ENCODE results near the gene GABRE.
A peak's percentile ranks its signal among the peaks of the same experiment; 100 is the strongest.

GABRE gene

DNA sequence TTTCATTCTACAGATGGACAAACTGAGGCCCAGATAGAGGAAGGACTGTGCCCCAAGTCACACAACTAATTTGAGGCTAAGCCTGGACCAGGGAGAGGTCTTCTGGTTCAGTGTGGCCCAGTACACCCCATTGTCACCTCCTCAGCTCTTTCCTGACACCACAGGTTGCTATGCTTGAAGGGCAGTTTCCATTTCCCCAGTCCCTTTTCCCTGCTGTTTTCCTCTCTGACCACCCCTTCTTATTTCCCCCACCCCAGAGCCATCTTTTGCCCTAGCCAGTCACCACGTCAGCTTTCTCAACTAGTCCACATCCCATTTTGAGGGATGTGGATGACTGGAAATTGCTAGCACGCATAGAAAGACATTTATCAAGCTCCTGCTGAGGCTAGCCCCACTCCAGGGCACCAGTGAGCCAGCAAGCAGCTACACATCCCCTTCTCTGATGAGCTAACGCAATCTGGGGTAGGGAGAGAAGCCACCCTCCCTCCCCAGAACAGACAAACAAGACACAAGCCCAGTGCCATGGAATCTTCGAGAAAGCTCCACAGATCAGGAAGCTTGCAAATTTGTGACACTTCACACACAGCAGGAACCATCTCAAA is 1.3 kb downstream of the GABRE start:
- Histone ChIP-seq H3K36me3 (ENCODE audit: control insufficient read depth in 2 of 2, insufficient read depth in 2 of 2, low read length in 2 of 2) (peaks cover 2 to 9% of the 10 kb centered on the region in 2 donors), H3K9me3 (ENCODE audit: control insufficient read depth in 2 of 2, low read length in 2 of 2) (no peaks in the 10 kb centered on the region), H3K4me3 (ENCODE audit: low read length in 2 of 2) (peak overlapping the region; percentile 63 to 66), H3K9ac (ENCODE audit: low read depth in 1 of 2, low read length in 2 of 2) (peak overlapping the region; percentile 32 to 58), H3K4me1 (ENCODE audit: control insufficient read depth in 2 of 2, insufficient read depth in 2 of 2, low read length in 2 of 2) (no peaks in the 10 kb centered on the region), H3K27ac (ENCODE audit: low read depth in 2 of 2, low read length in 2 of 2) (peak overlapping the region; percentile 48 to 54), H3K27me3 (ENCODE audit: control insufficient read depth in 2 of 2, insufficient read depth in 2 of 2, low read length in 2 of 2) (peaks cover 0 to 3% of the 10 kb centered on the region in 2 donors)

DNA sequence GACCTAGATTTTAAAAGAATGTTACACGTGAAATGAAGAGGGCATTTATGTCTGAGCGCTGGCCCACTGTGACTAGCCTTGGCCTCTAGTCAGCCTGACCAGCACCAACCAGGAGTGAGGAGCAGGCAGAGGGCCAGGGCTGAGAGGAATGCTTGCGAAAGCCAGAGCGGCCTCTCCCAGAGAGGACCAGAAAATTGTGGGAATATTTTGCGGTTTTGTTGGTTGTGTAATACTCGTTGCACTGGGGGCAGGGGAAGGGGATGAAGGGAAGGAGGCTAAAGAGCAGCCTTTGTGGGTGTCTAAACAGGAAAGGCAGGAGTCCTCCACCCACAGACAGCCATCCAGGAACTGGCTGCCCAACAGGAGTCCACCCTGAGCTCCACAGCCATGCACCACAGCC is 3.8 kb downstream of the GABRE start:
- Histone ChIP-seq H3K4me1 (ENCODE audit: control insufficient read depth in 2 of 2, insufficient read depth in 2 of 2, low read length in 2 of 2) (no peaks in the 10 kb centered on the region), H3K4me3 (ENCODE audit: low read length in 2 of 2) (no peak overlapping the region), H3K36me3 (ENCODE audit: control insufficient read depth in 2 of 2, insufficient read depth in 2 of 2, low read length in 2 of 2) (peaks cover 2 to 10% of the 10 kb centered on the region in 2 donors), H3K9me3 (ENCODE audit: control insufficient read depth in 2 of 2, low read length in 2 of 2) (no peaks in the 10 kb centered on the region), H3K27me3 (ENCODE audit: control insufficient read depth in 2 of 2, insufficient read depth in 2 of 2, low read length in 2 of 2) (peaks cover 0 to 3% of the 10 kb centered on the region in 2 donors), H3K27ac (ENCODE audit: low read depth in 2 of 2, low read length in 2 of 2) (no peak overlapping the region), H3K9ac (ENCODE audit: low read depth in 1 of 2, low read length in 2 of 2) (no peak overlapping the region)

DNA sequence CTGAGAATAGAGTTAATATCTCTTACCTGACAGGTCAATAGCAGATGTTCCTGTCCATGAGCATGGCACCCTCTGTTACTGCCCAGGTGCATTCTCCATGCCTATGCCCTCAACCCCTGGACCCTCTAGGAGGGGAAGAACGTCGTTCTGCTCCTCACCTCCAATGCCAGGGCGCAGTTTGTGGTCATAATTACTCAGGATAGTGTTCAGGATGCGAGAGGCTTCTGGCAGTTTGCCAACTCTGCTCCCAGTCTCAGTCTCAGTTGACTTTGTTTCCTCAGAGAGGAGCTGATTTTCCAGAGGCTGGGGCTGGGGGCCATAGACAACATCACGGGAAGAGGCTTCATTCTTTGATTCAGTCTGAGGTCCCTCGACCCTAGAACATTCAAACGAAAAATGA is 4.4 kb downstream of the GABRE start:
- H3K27me3 ChIP-seq (ENCODE audit: control insufficient read depth in 2 of 2, insufficient read depth in 2 of 2, low read length in 2 of 2), result peaks cover 0 to 3% of the 10 kb centered on the region in 2 donors
- no peaks in the 10 kb centered on the region for H3K4me1 ChIP-seq (ENCODE audit: control insufficient read depth in 2 of 2, insufficient read depth in 2 of 2, low read length in 2 of 2)
- no peak overlapping the region for H3K9ac ChIP-seq (ENCODE audit: low read depth in 1 of 2, low read length in 2 of 2)
- peaks cover 2 to 10% of the 10 kb centered on the region in 2 donors for H3K36me3 ChIP-seq (ENCODE audit: control insufficient read depth in 2 of 2, insufficient read depth in 2 of 2, low read length in 2 of 2)
- H3K4me3 ChIP-seq (ENCODE audit: low read length in 2 of 2), result no peak overlapping the region
- H3K27ac ChIP-seq (ENCODE audit: low read depth in 2 of 2, low read length in 2 of 2), result no peak overlapping the region
- no peaks in the 10 kb centered on the region for H3K9me3 ChIP-seq (ENCODE audit: control insufficient read depth in 2 of 2, low read length in 2 of 2)

DNA sequence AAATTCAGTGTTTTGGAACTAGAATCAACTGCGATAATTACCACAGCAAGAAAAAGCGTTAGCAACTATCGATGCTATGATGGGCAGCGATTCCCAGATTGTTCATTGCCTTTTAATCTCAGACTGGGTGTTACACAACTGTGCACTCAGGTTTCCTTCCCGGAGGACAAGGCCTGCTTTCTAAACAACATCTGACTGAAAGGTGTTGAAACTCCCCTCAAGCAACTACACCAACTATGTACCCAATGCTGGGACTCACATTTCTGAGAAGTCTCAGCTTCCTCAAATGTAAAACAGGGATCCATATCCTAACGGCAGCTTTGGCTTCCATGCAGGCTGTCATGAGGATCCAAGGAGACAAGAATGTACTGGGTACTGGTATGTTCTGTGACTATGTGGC is 8.2 kb downstream of the GABRE start:
- H3K9me3 ChIP-seq (ENCODE audit: control insufficient read depth in 2 of 2, low read length in 2 of 2), result no peaks in the 10 kb centered on the region
- no peak overlapping the region for H3K9ac ChIP-seq (ENCODE audit: low read depth in 1 of 2, low read length in 2 of 2)
- no peaks in the 10 kb centered on the region for H3K27me3 ChIP-seq (ENCODE audit: control insufficient read depth in 2 of 2, insufficient read depth in 2 of 2, low read length in 2 of 2)
- no peaks in the 10 kb centered on the region for H3K4me1 ChIP-seq (ENCODE audit: control insufficient read depth in 2 of 2, insufficient read depth in 2 of 2, low read length in 2 of 2)
- H3K27ac ChIP-seq (ENCODE audit: low read depth in 2 of 2, low read length in 2 of 2), result no peak overlapping the region
- peaks cover 2 to 10% of the 10 kb centered on the region in 2 donors for H3K36me3 ChIP-seq (ENCODE audit: control insufficient read depth in 2 of 2, insufficient read depth in 2 of 2, low read length in 2 of 2)
- H3K4me3 ChIP-seq (ENCODE audit: low read length in 2 of 2), result no peak overlapping the region

DNA sequence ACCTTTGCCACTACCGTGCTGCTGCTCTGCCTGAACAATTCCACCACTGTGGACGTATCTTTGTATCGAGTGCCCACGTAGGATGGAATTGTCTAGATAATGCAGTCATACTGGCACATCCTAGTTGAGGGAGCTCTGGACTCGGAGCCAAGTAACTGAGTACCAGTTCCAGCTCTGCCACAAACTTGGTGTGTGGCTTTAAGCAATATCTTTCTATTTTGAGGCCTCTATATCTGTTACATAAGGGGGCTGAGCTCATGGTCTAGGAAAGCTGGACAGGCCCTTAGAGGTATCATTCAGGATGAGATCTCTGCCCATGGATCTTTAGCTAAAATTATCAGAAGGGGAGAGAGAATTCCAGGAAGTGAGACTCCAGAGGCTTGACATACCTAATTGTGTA is 12.4 kb downstream of the GABRE start:
- no peaks in the 10 kb centered on the region for H3K9me3 ChIP-seq (ENCODE audit: control insufficient read depth in 2 of 2, low read length in 2 of 2)
- no peak overlapping the region for H3K27ac ChIP-seq (ENCODE audit: low read depth in 2 of 2, low read length in 2 of 2)
- no peak overlapping the region for H3K9ac ChIP-seq (ENCODE audit: low read depth in 1 of 2, low read length in 2 of 2)
- H3K36me3 ChIP-seq (ENCODE audit: control insufficient read depth in 2 of 2, insufficient read depth in 2 of 2, low read length in 2 of 2), result peaks cover 0 to 6% of the 10 kb centered on the region in 2 donors
- H3K4me3 ChIP-seq (ENCODE audit: low read length in 2 of 2), result no peak overlapping the region
- no peaks in the 10 kb centered on the region for H3K27me3 ChIP-seq (ENCODE audit: control insufficient read depth in 2 of 2, insufficient read depth in 2 of 2, low read length in 2 of 2)
- H3K4me1 ChIP-seq (ENCODE audit: control insufficient read depth in 2 of 2, insufficient read depth in 2 of 2, low read length in 2 of 2), result no peaks in the 10 kb centered on the region

DNA sequence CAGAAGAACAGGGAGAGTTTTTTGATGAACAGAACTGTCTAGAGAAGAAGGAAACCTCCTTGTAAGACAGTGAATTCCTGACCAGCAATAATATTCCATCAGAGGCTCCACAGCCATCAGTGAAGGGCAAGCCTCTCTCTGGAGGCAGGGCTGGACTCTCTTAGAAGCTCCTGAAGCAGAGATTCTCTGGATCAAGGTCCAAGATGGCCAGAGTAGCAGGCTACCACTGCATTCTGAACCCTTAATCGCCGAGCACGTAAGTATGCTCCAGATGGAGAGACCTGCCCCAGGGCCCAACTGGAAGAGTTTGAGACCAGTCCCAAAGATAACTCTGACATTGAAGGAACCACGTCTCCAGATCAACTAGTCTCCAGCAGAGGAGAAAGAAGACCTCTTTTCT is 16.4 kb downstream of the GABRE start:
- Histone ChIP-seq H3K4me3 (ENCODE audit: low read length in 2 of 2) (no peak overlapping the region), H3K27ac (ENCODE audit: low read depth in 2 of 2, low read length in 2 of 2) (no peak overlapping the region), H3K9ac (ENCODE audit: low read depth in 1 of 2, low read length in 2 of 2) (no peak overlapping the region), H3K9me3 (ENCODE audit: control insufficient read depth in 2 of 2, low read length in 2 of 2) (no peaks in the 10 kb centered on the region), H3K36me3 (ENCODE audit: control insufficient read depth in 2 of 2, insufficient read depth in 2 of 2, low read length in 2 of 2) (peaks cover 5 to 6% of the 10 kb centered on the region in 2 donors), H3K4me1 (ENCODE audit: control insufficient read depth in 2 of 2, insufficient read depth in 2 of 2, low read length in 2 of 2) (no peaks in the 10 kb centered on the region), H3K27me3 (ENCODE audit: control insufficient read depth in 2 of 2, insufficient read depth in 2 of 2, low read length in 2 of 2) (no peaks in the 10 kb centered on the region)

DNA sequence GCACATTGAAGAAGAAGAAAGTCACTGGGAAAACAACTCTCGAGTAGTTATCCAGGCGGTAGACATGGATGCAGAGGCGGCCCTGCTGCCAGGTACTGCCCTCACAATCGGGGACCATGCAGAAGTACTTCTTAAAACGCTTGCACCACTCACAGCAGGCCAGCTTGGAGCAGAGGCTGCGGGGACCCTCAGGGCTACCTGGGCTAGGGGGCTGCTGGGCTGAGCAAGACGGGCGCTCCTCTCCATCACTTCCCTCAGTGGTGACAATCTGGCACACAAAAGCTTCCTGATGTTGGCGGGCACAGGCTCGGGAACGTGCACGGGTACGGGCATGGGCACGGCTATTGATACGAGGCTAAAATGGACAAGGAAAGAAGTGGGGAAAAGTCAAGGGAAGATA is 19.7 kb downstream of the GABRE start:
- Histone ChIP-seq H3K27ac (ENCODE audit: low read depth in 2 of 2, low read length in 2 of 2) (no peak overlapping the region), H3K9me3 (ENCODE audit: control insufficient read depth in 2 of 2, low read length in 2 of 2) (no peaks in the 10 kb centered on the region), H3K27me3 (ENCODE audit: control insufficient read depth in 2 of 2, insufficient read depth in 2 of 2, low read length in 2 of 2) (no peaks in the 10 kb centered on the region), H3K4me1 (ENCODE audit: control insufficient read depth in 2 of 2, insufficient read depth in 2 of 2, low read length in 2 of 2) (no peaks in the 10 kb centered on the region), H3K36me3 (ENCODE audit: control insufficient read depth in 2 of 2, insufficient read depth in 2 of 2, low read length in 2 of 2) (peaks cover 5 to 6% of the 10 kb centered on the region in 2 donors), H3K4me3 (ENCODE audit: low read length in 2 of 2) (no peak overlapping the region), H3K9ac (ENCODE audit: low read depth in 1 of 2, low read length in 2 of 2) (no peak overlapping the region)

DNA sequence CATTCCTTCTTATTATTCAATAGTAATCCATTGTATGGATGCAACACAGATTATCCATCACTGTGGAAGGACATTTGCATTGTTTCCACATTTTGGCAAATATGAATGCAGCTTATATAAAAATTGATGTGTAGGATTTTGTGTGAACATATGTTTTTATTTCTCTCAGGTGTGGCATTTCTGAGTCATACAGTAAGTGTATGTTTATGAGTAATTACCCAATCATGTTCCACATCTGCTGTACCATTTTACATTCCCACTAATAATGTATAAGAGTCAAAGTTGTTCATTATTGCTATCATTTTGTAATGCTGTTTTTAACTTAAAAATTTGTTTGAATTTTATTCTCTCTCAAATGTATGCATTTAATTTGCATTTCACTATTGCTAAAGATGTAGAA is 36.3 kb downstream of the GABRE start:
- Histone ChIP-seq H3K9me3 (ENCODE audit: control insufficient read depth in 2 of 2, low read length in 2 of 2) (no peaks in the 10 kb centered on the region), H3K27me3 (ENCODE audit: control insufficient read depth in 2 of 2, insufficient read depth in 2 of 2, low read length in 2 of 2) (no peaks in the 10 kb centered on the region), H3K4me3 (ENCODE audit: low read length in 2 of 2) (no peak overlapping the region)

DNA sequence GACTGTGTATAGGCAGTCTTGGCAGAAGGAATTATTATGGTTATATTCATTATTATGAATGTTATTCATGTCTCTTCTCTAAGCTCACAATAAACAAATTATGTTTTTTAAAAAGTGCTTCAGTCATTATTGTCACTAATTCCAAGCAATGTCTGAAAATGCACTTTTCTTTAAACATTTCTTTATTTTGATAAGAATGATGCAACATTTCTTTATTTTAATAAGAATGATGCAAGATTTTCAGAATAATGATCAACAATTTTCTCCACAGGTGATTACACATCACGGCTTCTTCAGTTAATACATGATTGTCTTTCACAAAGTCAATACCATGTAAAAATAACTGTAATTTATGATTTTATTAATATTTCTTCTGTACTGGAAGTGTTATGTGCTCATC is 39.1 kb downstream of the GABRE start:
- H3K27me3 ChIP-seq (ENCODE audit: control insufficient read depth in 2 of 2, insufficient read depth in 2 of 2, low read length in 2 of 2), result no peaks in the 10 kb centered on the region
- H3K4me3 ChIP-seq (ENCODE audit: low read length in 2 of 2), result no peak overlapping the region

More for the DNA sequence above, 36.3 kb downstream of the GABRE start:
- no peak overlapping the region for H3K9ac ChIP-seq (ENCODE audit: low read depth in 1 of 2, low read length in 2 of 2)
- no peaks in the 10 kb centered on the region for H3K36me3 ChIP-seq (ENCODE audit: control insufficient read depth in 2 of 2, insufficient read depth in 2 of 2, low read length in 2 of 2)
- no peak overlapping the region for H3K27ac ChIP-seq (ENCODE audit: low read depth in 2 of 2, low read length in 2 of 2)
- H3K4me1 ChIP-seq (ENCODE audit: control insufficient read depth in 2 of 2, insufficient read depth in 2 of 2, low read length in 2 of 2), result no peaks in the 10 kb centered on the region

DNA sequence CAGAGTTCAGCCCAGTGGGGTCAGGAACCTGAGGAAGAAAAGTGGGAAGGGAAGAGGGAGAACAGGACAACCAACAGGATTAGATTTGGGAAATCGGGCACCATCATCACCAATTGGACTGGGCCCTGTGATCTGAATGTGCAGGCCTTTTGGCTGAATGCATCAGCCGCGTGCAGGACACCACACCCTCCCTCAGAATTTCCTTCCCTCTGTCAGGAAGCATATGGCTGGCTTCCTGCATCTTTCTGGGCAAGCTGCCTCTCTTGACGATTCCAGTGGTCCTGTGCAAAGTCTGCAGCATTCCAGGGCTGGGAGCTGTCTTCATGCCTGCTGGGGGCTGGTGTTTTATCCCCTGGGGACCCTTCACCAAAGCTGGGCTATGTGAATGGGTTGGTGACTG is 45.4 kb downstream of the GABRE start:
- Histone ChIP-seq H3K4me1 (ENCODE audit: control insufficient read depth in 2 of 2, insufficient read depth in 2 of 2, low read length in 2 of 2) (no peaks in the 10 kb centered on the region), H3K9me3 (ENCODE audit: control insufficient read depth in 2 of 2, low read length in 2 of 2) (no peaks in the 10 kb centered on the region), H3K4me3 (ENCODE audit: low read length in 2 of 2) (no peak overlapping the region), H3K36me3 (ENCODE audit: control insufficient read depth in 2 of 2, insufficient read depth in 2 of 2, low read length in 2 of 2) (no peaks in the 10 kb centered on the region), H3K27ac (ENCODE audit: low read depth in 2 of 2, low read length in 2 of 2) (no peak overlapping the region), H3K9ac (ENCODE audit: low read depth in 1 of 2, low read length in 2 of 2) (no peak overlapping the region), H3K27me3 (ENCODE audit: control insufficient read depth in 2 of 2, insufficient read depth in 2 of 2, low read length in 2 of 2) (no peaks in the 10 kb centered on the region)

More for the DNA sequence above, 39.1 kb downstream of the GABRE start:
- H3K9ac ChIP-seq (ENCODE audit: low read depth in 1 of 2, low read length in 2 of 2), result no peak overlapping the region
- H3K4me1 ChIP-seq (ENCODE audit: control insufficient read depth in 2 of 2, insufficient read depth in 2 of 2, low read length in 2 of 2), result no peaks in the 10 kb centered on the region
- H3K9me3 ChIP-seq (ENCODE audit: control insufficient read depth in 2 of 2, low read length in 2 of 2), result no peaks in the 10 kb centered on the region
- no peak overlapping the region for H3K27ac ChIP-seq (ENCODE audit: low read depth in 2 of 2, low read length in 2 of 2)
- no peaks in the 10 kb centered on the region for H3K36me3 ChIP-seq (ENCODE audit: control insufficient read depth in 2 of 2, insufficient read depth in 2 of 2, low read length in 2 of 2)

DNA sequence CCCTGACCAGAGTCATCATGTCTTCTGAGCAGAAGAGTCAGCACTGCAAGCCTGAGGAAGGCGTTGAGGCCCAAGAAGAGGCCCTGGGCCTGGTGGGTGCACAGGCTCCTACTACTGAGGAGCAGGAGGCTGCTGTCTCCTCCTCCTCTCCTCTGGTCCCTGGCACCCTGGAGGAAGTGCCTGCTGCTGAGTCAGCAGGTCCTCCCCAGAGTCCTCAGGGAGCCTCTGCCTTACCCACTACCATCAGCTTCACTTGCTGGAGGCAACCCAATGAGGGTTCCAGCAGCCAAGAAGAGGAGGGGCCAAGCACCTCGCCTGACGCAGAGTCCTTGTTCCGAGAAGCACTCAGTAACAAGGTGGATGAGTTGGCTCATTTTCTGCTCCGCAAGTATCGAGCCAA is 50.8 kb downstream of the GABRE start:
- no peaks in the 10 kb centered on the region for H3K9me3 ChIP-seq (ENCODE audit: control insufficient read depth in 2 of 2, low read length in 2 of 2)
- no peak overlapping the region for H3K27ac ChIP-seq (ENCODE audit: low read depth in 2 of 2, low read length in 2 of 2)
- H3K9ac ChIP-seq (ENCODE audit: low read depth in 1 of 2, low read length in 2 of 2), result no peak overlapping the region
- H3K27me3 ChIP-seq (ENCODE audit: control insufficient read depth in 2 of 2, insufficient read depth in 2 of 2, low read length in 2 of 2), result no peaks in the 10 kb centered on the region
- no peaks in the 10 kb centered on the region for H3K36me3 ChIP-seq (ENCODE audit: control insufficient read depth in 2 of 2, insufficient read depth in 2 of 2, low read length in 2 of 2)
- no peaks in the 10 kb centered on the region for H3K4me1 ChIP-seq (ENCODE audit: control insufficient read depth in 2 of 2, insufficient read depth in 2 of 2, low read length in 2 of 2)
- no peak overlapping the region for H3K4me3 ChIP-seq (ENCODE audit: low read length in 2 of 2)
